Activated CD8-positive, alpha-beta T cell treated with anti-CD3 and anti-CD28 coated beads, Interleukin-2, amount 10 ng/mL, durations not matched to agents 7 days and 5 days (primary cell): ENCODE data around the gene MRPS5. TPM values are rescaled to one million over a fixed set of nuclear protein-coding genes. Genes with fewer than 3 reads are reported as not detected.

Experiments used
- ATAC-seq: fragments of 150-1000 bp; cut with Tn5 transposase; one replicate; pipeline ENCODE4 v1.10.0; 2021; ENCODE audit warnings: moderate library complexity
- CTCF ChIA-PET: fragments of 350-600 bp; sonication (Branson Sonifier 250); formaldehyde crosslinking; loops from one replicate; lab custom pipeline; 2021; ENCODE audit warnings: antibody characterized with exemption; lab: Charles Lee
- POLR2A ChIA-PET: fragments of 350-600 bp; sonication (Branson Sonifier 250); formaldehyde crosslinking; loops from one replicate; lab custom pipeline; 2021; ENCODE audit warnings: antibody characterized with exemption; lab: Charles Lee
- DNase-seq: peaks from one replicate; pipeline ENCODE4 v3.0.0-alpha.2; 2020
- H3K27ac Mint-ChIP-seq: one replicate; pipeline ENCODE4 v1.8.0; 2021; ENCODE audit warnings: mild to moderate bottlenecking, mixed read lengths
- H3K27me3 Mint-ChIP-seq: one replicate; pipeline ENCODE4 v1.8.0; 2021; ENCODE audit warnings: low read depth, mixed read lengths
- H3K36me3 Mint-ChIP-seq: one replicate; pipeline ENCODE4 v1.8.0; 2021; ENCODE audit warnings: low read depth, mixed read lengths
- H3K4me1 Mint-ChIP-seq: one replicate; pipeline ENCODE4 v1.8.0; 2021; ENCODE audit warnings: low read depth, mixed read lengths
- H3K4me3 Mint-ChIP-seq: one replicate; pipeline ENCODE4 v1.8.0; 2021; ENCODE audit warnings: mild to moderate bottlenecking, mixed read lengths
- H3K9me3 Mint-ChIP-seq: one replicate; pipeline ENCODE4 v1.8.0; 2022; ENCODE audit warnings: mixed read lengths; ENCODE audit not compliant: insufficient read depth
- total RNA-seq, 2 experiments: library from RNA; stranded (reverse); gene quantifications; one replicate each; pipeline ENCODE4 v1.2.3, GENCODE V29; 2021

MRPS5 gene
- total RNA-seq, 2 experiments from 2014 or later, result 79.8 to 83.3 TPM

- Mint-ChIP-seq H3K4me3 (no peak overlapping the region), H3K36me3 (peaks cover 4% of the 10 kb centered on the region), H3K9me3 (no peaks in the 10 kb centered on the region), H3K27ac (peak overlapping the region; percentile 30), H3K27me3 (no peaks in the 10 kb centered on the region), H3K4me1 (peaks cover 52% of the 10 kb centered on the region)
- POLR2A ChIA-PET, result interaction anchor here (0.7 to 2.7 kb wide), 3 partner anchors 15 to 60 kb away, joined by 4 to 22 read pairs (median 8); no protein-coding TSS in a partner anchor
- CTCF ChIA-PET, result interaction anchor here (1.0 to 4.5 kb wide), 4 partner anchors 14 to 38 kb away, joined by 3 to 61 read pairs (median 5); no protein-coding TSS in a partner anchor
- DNase-seq, result no peak
- no peak for ATAC-seq
These were observed 61.0 kb downstream of the MRPS5 start for GRCh38 chr2:95060446-95061118.

GRCh38 chr2:95059656-95060370 lies 61.8 kb downstream of the MRPS5 start:
- peaks cover 11% of the 10 kb centered on the region for H3K36me3 Mint-ChIP-seq
- peak overlapping the region; percentile 30 for H3K27ac Mint-ChIP-seq
- peaks cover 59% of the 10 kb centered on the region for H3K4me1 Mint-ChIP-seq
- POLR2A ChIA-PET, result interaction anchor here (1.0 kb wide), 1 partner anchor 13 kb away, joined by 5 read pairs; no protein-coding TSS in a partner anchor
- no peak for ATAC-seq
- CTCF ChIA-PET, result interaction anchor here (2.2 to 9.6 kb wide), 2 partner anchors 16 to 37 kb away, joined by 7 to 126 read pairs; no protein-coding TSS in a partner anchor
- H3K9me3 Mint-ChIP-seq, result no peaks in the 10 kb centered on the region
- DNase-seq, result no peak
- H3K4me3 Mint-ChIP-seq, result no peak overlapping the region
- no peaks in the 10 kb centered on the region for H3K27me3 Mint-ChIP-seq

GRCh38 chr2:95058989-95059641 lies 62.5 kb downstream of the MRPS5 start:
- ChIA-PET POLR2A (interaction anchor here (1.0 kb wide), 1 partner anchor 14 kb away, joined by 5 read pairs; no protein-coding TSS in a partner anchor), CTCF (interaction anchor here (2.2 to 9.6 kb wide), 2 partner anchors 17 to 37 kb away, joined by 7 to 126 read pairs; no protein-coding TSS in a partner anchor)
- Mint-ChIP-seq H3K36me3 (peaks cover 17% of the 10 kb centered on the region), H3K27me3 (no peaks in the 10 kb centered on the region), H3K9me3 (no peaks in the 10 kb centered on the region), H3K27ac (no peak overlapping the region), H3K4me3 (no peak overlapping the region), H3K4me1 (peaks cover 64% of the 10 kb centered on the region)
- DNase-seq (no peak), ATAC-seq (no peak)

- H3K9me3 Mint-ChIP-seq, result no peaks in the 10 kb centered on the region
- CTCF ChIA-PET, result interaction anchor here (1.1 to 9.6 kb wide), 2 partner anchors 18 to 36 kb away, joined by 3 to 126 read pairs; no protein-coding TSS in a partner anchor
- no peak for DNase-seq
- H3K27ac Mint-ChIP-seq, result peak overlapping the region; percentile 70
- no peak overlapping the region for H3K4me3 Mint-ChIP-seq
- H3K36me3 Mint-ChIP-seq, result peaks cover 23% of the 10 kb centered on the region
- no peaks in the 10 kb centered on the region for H3K27me3 Mint-ChIP-seq
- no peak for ATAC-seq
- POLR2A ChIA-PET, result interaction anchor here (1.0 to 7.0 kb wide), 2 partner anchors 15 to 16 kb away, joined by 5 to 45 read pairs; no protein-coding TSS in a partner anchor
- peaks cover 63% of the 10 kb centered on the region for H3K4me1 Mint-ChIP-seq
These were observed 63.1 kb downstream of the MRPS5 start for GRCh38 chr2:95058466-95058988.

- peaks cover 31% of the 10 kb centered on the region for H3K36me3 Mint-ChIP-seq
- ATAC-seq (no peak), DNase-seq (no peak)
- no peaks in the 10 kb centered on the region for H3K9me3 Mint-ChIP-seq
- H3K4me3 Mint-ChIP-seq, result no peak overlapping the region
- H3K27me3 Mint-ChIP-seq, result no peaks in the 10 kb centered on the region
- CTCF ChIA-PET, result interaction anchor here (1.1 to 9.6 kb wide), 2 partner anchors 19 to 35 kb away, joined by 3 to 126 read pairs; no protein-coding TSS in a partner anchor
- peaks cover 61% of the 10 kb centered on the region for H3K4me1 Mint-ChIP-seq
- peak overlapping the region; percentile 70 for H3K27ac Mint-ChIP-seq
- POLR2A ChIA-PET, result interaction anchor here (1.4 to 7.0 kb wide), 2 partner anchors 17 to 32 kb away, joined by 6 to 45 read pairs; partner anchors contain the start of gene MAL
These were observed 63.9 kb downstream of the MRPS5 start for GRCh38 chr2:95057535-95058370.

GRCh38 chr2:95056461-95057459 lies 64.8 kb downstream of the MRPS5 start:
- no peaks in the 10 kb centered on the region for H3K27me3 Mint-ChIP-seq
- peaks cover 40% of the 10 kb centered on the region for H3K36me3 Mint-ChIP-seq
- DNase-seq (no peak), ATAC-seq (no peak)
- H3K4me1 Mint-ChIP-seq, result peaks cover 59% of the 10 kb centered on the region
- CTCF ChIA-PET, result interaction anchor here (0.9 to 9.6 kb wide), 3 partner anchors 19 to 59 kb away, joined by 3 to 126 read pairs (median 100); partner anchors contain the start of gene MAL
- no peaks in the 10 kb centered on the region for H3K9me3 Mint-ChIP-seq
- peak overlapping the region; percentile 39 for H3K27ac Mint-ChIP-seq
- POLR2A ChIA-PET, result interaction anchor here (1.1 to 7.0 kb wide), 3 partner anchors 18 to 64 kb away, joined by 3 to 45 read pairs (median 6); partner anchors contain the start of gene MAL
- H3K4me3 Mint-ChIP-seq, result no peak overlapping the region

- Mint-ChIP-seq H3K9me3 (no peaks in the 10 kb centered on the region), H3K36me3 (peaks cover 48% of the 10 kb centered on the region), H3K4me3 (no peak overlapping the region), H3K27me3 (no peaks in the 10 kb centered on the region), H3K4me1 (peaks cover 58% of the 10 kb centered on the region), H3K27ac (peak overlapping the region; percentile 39)
- DNase-seq (no peak), ATAC-seq (peak; percentile 41)
- ChIA-PET POLR2A (interaction anchor here (1.1 to 7.0 kb wide), 4 partner anchors 19 to 65 kb away, joined by 3 to 45 read pairs (median 5); partner anchors contain the start of gene MAL), CTCF (interaction anchor here (0.9 to 9.6 kb wide), 3 partner anchors 20 to 60 kb away, joined by 3 to 126 read pairs (median 100); partner anchors contain the start of gene MAL)
These were observed 65.6 kb downstream of the MRPS5 start for GRCh38 chr2:95056044-95056443.

GRCh38 chr2:95055262-95055661 lies 66.3 kb downstream of the MRPS5 start:
- DNase-seq (no peak), ATAC-seq (no peak)
- H3K27ac Mint-ChIP-seq, result peak overlapping the region; percentile 47
- ChIA-PET POLR2A (interaction anchor here (1.7 to 7.0 kb wide), 2 partner anchors 19 to 23 kb away, joined by 4 to 45 read pairs; no protein-coding TSS in a partner anchor), CTCF (interaction anchor here (3.0 to 9.6 kb wide), 4 partner anchors 7 to 60 kb away, joined by 14 to 126 read pairs (median 60); partner anchors contain the start of gene MAL)
- H3K4me1 Mint-ChIP-seq, result peaks cover 63% of the 10 kb centered on the region
- no peaks in the 10 kb centered on the region for H3K27me3 Mint-ChIP-seq
- H3K36me3 Mint-ChIP-seq, result peaks cover 55% of the 10 kb centered on the region
- H3K9me3 Mint-ChIP-seq, result no peaks in the 10 kb centered on the region
- no peak overlapping the region for H3K4me3 Mint-ChIP-seq

GRCh38 chr2:95054016-95054415 lies 67.6 kb downstream of the MRPS5 start:
- ATAC-seq (no peak), DNase-seq (no peak)
- Mint-ChIP-seq H3K9me3 (no peaks in the 10 kb centered on the region), H3K4me1 (peaks cover 75% of the 10 kb centered on the region), H3K27ac (peak overlapping the region; percentile 35), H3K36me3 (peaks cover 66% of the 10 kb centered on the region), H3K27me3 (no peaks in the 10 kb centered on the region), H3K4me3 (no peak overlapping the region)
- CTCF ChIA-PET, result interaction anchor here (0.6 to 9.6 kb wide), 10 partner anchors 9 to 68 kb away, joined by 3 to 126 read pairs (median 10); partner anchors contain the start of gene MAL
- POLR2A ChIA-PET, result interaction anchor here (0.8 to 7.0 kb wide), 6 partner anchors 9 to 31 kb away, joined by 3 to 45 read pairs (median 5); partner anchors contain the start of gene MAL
